Pancreas (tissue), 10 donors: ENCODE measurements around the gene TOX3. TPM values are rescaled to one million over a fixed set of nuclear protein-coding genes. Genes with fewer than 3 reads are reported as not detected.

Experiments used
- ATAC-seq, 4 donors: fragments of 200-7000 bp; cut with Tn5 transposase; one replicate each; pipeline versions ENCODE4 v1.8.0 to v1.9.1; 2020; ENCODE audit warnings: mild to moderate bottlenecking in 4 of 4, moderate library complexity in 4 of 4
- DNase-seq, 6 donors: peaks; one replicate each; pipeline ENCODE4 v3.0.0-alpha.2; 2020
- FAIRE-seq: peaks from 2 replicates; lab custom pipeline; 2012; peaks lifted over from hg19 to GRCh38; lab: Jason Lieb, UNC
- H3K27ac ChIP-seq, 4 donors: fragments of 200-600 bp; sonication (generic); 1 replicate in 3 of 4; 2 replicates in 1 of 4; pipeline versions ENCODE4 v1.5.0 to v1.8.0; 2020
- H3K27me3 ChIP-seq, 4 donors: fragments of 200-600 bp; one replicate each; pipeline ENCODE4 v1.8.0; 2021
- H3K36me3 ChIP-seq, 3 donors: fragments of 200-600 bp; sonication (generic) in 1 of 3; one replicate each; pipeline versions ENCODE4 v1.5.0 to v1.8.0; 2020 to 2021
- H3K4me1 ChIP-seq, 3 donors: fragments of 200-600 bp; one replicate each; pipeline ENCODE4 v1.8.0; 2021
- H3K4me3 ChIP-seq, 4 donors: fragments of 200-600 bp; sonication (generic) in 2 of 4; one replicate each; pipeline versions ENCODE4 v1.5.0 to v1.8.0; 2020 to 2021
- H3K9me3 ChIP-seq, 4 donors: fragments of 200-600 bp; one replicate each; pipeline ENCODE4 v1.8.0; 2021
- CTCF ChIP-seq, 4 donors: fragments of 200-600 bp; sonication (generic) in 3 of 4; IDR thresholded peaks; one replicate each; pipeline versions ENCODE4 v1.5.0 to v1.8.0; 2021; ENCODE audit warnings: antibody characterized with exemption in 4 of 4
- WGBS, 2 donors: extraction: QIAGEN DNeasy Blood & Tissue Kit; methylation state at CpG; one replicate each; pipeline ENCODE4 v1.1.7; 2013; 5-methylcytosine and 5-hydroxymethylcytosine counted together
- intact Hi-C, 3 donors: fragments of 100-400 bp; cut with DNase I; formaldehyde crosslinking; loops; one replicate each; pipeline versions ENCODE4 v1.11.1 to v1.14.2; 2022
- polyA plus RNA-seq, 2 donors: library from polyadenylated mRNA; stranded (reverse); fragments of 200-250 nt; gene quantifications; one replicate each; pipeline ENCODE4 v1.2.3, GENCODE V29; 2013
- total RNA-seq, 6 donors: library from RNA; stranded (reverse); fragmentation: NEBNext Ultra II Directional in 4 of 6; extraction: Animal tissue kit (Norgen Biotek cat#: 25700) in 4 of 6; gene quantifications; one replicate each; pipeline versions ENCODE4 v1.2.1 to v1.2.4, GENCODE V29; 2021 to 2023
- donor health status: healthy with polysubstance abuse.
- donor health status: DM: no; HTN: no; CAD: no; lungs with moderate emphysema.
- donor health status: DM: no; HTN: no; CAD: no.
- donor health status: control.
- donor health status: control.
- donor health status: Bipolar disorder and iron deficiency.
- donor health status: DM: yes; HTN: yes; CAD: no.
- donor health status: DM: no; HTN: no; CAD: no.
- donor health status: DM: no; HTN: no; CAD: no.
- donor health status: DM: yes; HTN: yes; CAD: no.

Gene TOX3
- total and polyA plus RNA-seq, 8 donors, result 1.1 to 6.1 (median 4.2) TPM

GRCh38 chr16:52470585-52470984 is 76.4 kb downstream of the TOX3 start:
- Histone ChIP-seq H3K27me3 (no peaks in the 10 kb centered on the region), H3K27ac (no peak overlapping the region), H3K36me3 (no peaks in the 10 kb centered on the region), H3K4me3 (no peak overlapping the region), H3K9me3 (no peaks in the 10 kb centered on the region), H3K4me1 (peaks cover 0 to 19% (median 5%) of the 10 kb centered on the region in 3 donors)
- DNase-seq, result no peak
- no peak for ATAC-seq
- no peak for FAIRE-seq
- intact Hi-C loops, result no loop called here
- no peak for TF ChIP-seq CTCF (IDR thresholded peaks at IDR 0.05)
- 92 to 94% methylated on average over 6 of the region's 6 CpGs for WGBS, 2 donors

- no peak for FAIRE-seq
- intact Hi-C loops, result no loop called here
- DNase-seq, result no peak
- H3K4me1 ChIP-seq, result peaks cover 0 to 19% (median 5%) of the 10 kb centered on the region in 3 donors
- H3K4me3 ChIP-seq, result no peak overlapping the region
- TF ChIP-seq CTCF (IDR thresholded peaks at IDR 0.05), result no peak
- no peaks in the 10 kb centered on the region for H3K27me3 ChIP-seq
- no peak overlapping the region for H3K27ac ChIP-seq
- peak in 3 of 4 donors; percentile 22 to 35 (median 28) for ATAC-seq
- no peaks in the 10 kb centered on the region for H3K36me3 ChIP-seq
- 84 to 85% methylated on average over 3 of the region's 3 CpGs for WGBS, 2 donors
- H3K9me3 ChIP-seq, result no peaks in the 10 kb centered on the region
Measured at GRCh38 chr16:52469775-52470174, 77.2 kb downstream of the TOX3 start.

GRCh38 chr16:52469091-52469490 is 77.9 kb downstream of the TOX3 start:
- Histone ChIP-seq H3K9me3 (no peaks in the 10 kb centered on the region), H3K36me3 (no peaks in the 10 kb centered on the region), H3K4me3 (no peak overlapping the region), H3K4me1 (peaks cover 0 to 19% (median 5%) of the 10 kb centered on the region in 3 donors), H3K27me3 (no peaks in the 10 kb centered on the region), H3K27ac (no peak overlapping the region)
- no peak for ATAC-seq
- DNase-seq, result no peak
- FAIRE-seq, result no peak
- WGBS, 2 donors, result 87 to 94% methylated on average over 6 of the region's 6 CpGs
- intact Hi-C loops, result no loop called here
- TF ChIP-seq CTCF (IDR thresholded peaks at IDR 0.05), result no peak

GRCh38 chr16:52467753-52468152 is 79.2 kb downstream of the TOX3 start:
- intact Hi-C loops, result no loop called here
- FAIRE-seq (no peak), ATAC-seq (no peak), DNase-seq (no peak)
- Histone ChIP-seq H3K36me3 (no peaks in the 10 kb centered on the region), H3K9me3 (no peaks in the 10 kb centered on the region), H3K4me3 (no peak overlapping the region), H3K27me3 (no peaks in the 10 kb centered on the region), H3K27ac (no peak overlapping the region), H3K4me1 (peaks cover 0 to 19% (median 5%) of the 10 kb centered on the region in 3 donors)
- WGBS, 2 donors, result 94 to 100% methylated on average over 1 of the region's 1 CpG
- no peak for TF ChIP-seq CTCF (IDR thresholded peaks at IDR 0.05)

- Histone ChIP-seq H3K9me3 (no peaks in the 10 kb centered on the region), H3K27ac (no peak overlapping the region), H3K36me3 (no peaks in the 10 kb centered on the region), H3K27me3 (no peaks in the 10 kb centered on the region), H3K4me1 (peaks cover 0 to 21% (median 5%) of the 10 kb centered on the region in 3 donors), H3K4me3 (no peak overlapping the region)
- no peak for TF ChIP-seq CTCF (IDR thresholded peaks at IDR 0.05)
- FAIRE-seq (no peak), DNase-seq (no peak), ATAC-seq (peak in 1 of 4 donors; percentile 25)
- intact Hi-C loops, result no loop called here
- 24% methylated on average over 3 of the region's 3 CpGs for WGBS, 2 donors
Measured at GRCh38 chr16:52466994-52467393, 79.9 kb downstream of the TOX3 start.
